AG20443 (cell line): ENCODE measurements around the gene PROZ.
A peak's percentile ranks its signal among the peaks of the same experiment; 100 is the strongest.
"Not testable (repeated sequence)": the region's sequence is repeated elsewhere in the genome, so short reads cannot be mapped to it uniquely, and the experiment has no call there.

Source experiments
- DNase-seq: peaks from one replicate; pipeline ENCODE4 v3.0.0; 2012; ENCODE audit warnings: low spot score, mixed read lengths

The PROZ gene

DNA sequence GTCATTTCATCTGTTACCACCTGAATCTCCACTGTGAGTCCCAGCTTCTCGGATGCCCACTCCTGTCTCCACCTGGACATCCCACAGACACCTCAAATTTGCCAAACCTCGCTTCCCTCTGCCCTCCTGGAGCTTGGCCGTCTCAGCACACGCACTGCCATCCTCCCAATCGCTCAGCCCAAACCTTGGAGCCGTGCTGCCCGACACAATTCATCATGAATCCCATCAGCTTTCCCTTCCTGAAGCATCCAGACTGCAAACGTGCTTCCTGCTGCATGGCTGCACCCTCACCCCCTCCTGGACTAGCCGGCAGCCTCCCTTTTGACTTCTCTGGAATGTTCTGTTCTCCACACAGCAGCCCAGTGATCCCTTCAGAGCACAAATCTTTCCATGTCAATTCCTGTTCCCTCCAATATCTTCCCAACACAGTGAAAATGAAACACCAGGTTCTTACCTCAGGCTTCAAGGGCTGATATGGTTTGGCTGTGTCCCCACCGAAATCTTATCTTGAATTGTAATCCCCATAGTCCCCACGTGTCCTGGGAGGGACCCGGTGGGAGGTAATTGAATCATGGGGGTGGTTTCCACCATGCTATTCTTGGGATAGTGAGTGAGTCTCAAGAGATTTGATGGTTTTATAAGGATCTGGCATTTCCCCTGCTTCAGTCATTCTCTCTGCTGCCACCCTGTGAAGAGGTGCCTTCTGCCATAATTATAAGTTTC lies 1.1 kb upstream of the PROZ start:
- DNase-seq: no peak

DNA sequence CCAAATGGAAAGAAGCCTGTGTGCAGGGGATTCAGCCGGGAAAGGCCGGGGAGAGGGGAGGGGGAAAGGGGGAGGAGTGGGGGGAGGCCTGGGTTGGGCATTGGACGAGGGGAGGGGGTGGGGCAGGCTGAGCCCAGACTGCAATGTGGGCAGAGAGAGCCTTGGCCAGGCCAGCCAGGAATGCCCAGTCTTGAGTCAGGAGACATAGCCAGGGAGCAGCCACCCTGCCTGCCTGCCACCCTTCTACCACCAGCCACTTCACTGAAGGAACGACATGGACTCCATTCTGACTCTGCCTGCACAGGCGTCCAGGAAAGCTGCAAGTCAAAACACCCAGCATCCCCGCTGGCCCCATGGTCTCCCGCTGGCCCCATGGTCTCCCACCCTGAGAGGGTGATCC lies 498 bp downstream of the PROZ start:
- DNase-seq: no peak

DNA sequence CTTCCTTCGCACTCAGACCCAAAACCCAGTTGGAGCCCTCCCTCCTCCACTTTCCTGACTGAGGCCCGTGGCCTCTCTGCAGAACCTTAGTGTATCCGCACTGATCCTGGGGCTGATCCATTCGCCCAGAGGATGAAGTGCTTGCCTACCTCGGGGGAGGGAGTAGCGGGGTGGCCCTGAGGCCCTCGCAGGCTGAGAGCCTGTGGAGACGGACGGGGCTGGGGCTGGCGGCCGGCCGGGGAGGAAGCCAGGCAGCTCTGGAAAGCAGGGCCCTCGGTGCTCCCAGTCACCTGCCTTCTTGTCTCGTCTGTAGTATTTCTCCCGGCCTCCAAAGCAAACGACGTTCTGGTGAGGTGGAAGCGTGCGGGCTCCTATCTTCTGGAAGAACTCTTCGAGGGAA lies 1.3 kb downstream of the PROZ start:
- DNase-seq: no peak

- no peak for DNase-seq
Observed at GRCh38 chr13:113160983-113161382, 2.5 kb downstream of the PROZ start.

DNA sequence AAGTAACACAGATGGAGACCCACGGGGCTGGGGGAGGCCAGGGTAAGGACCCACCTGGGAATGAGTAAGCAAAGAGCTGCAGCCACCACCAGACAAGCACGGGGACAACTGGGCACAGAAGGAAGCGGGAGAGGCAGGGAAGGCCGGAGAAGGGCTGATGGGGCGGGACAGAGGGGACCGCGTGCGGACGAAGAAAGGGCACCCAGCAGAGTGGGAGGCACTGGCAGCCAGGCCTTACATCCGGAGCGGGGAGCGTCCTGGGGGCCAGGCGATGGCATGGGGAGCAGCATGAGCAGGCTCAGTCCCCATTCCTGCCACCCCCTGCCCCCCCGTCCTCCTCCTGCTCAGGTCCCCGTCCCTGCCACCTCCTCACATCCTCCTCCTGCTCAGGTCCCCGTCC lies 3.0 kb downstream of the PROZ start:
- DNase-seq: peak; percentile 27

GRCh38 chr13:113161975-113162374 lies 3.5 kb downstream of the PROZ start:
- not testable (repeated sequence) for DNase-seq

DNA sequence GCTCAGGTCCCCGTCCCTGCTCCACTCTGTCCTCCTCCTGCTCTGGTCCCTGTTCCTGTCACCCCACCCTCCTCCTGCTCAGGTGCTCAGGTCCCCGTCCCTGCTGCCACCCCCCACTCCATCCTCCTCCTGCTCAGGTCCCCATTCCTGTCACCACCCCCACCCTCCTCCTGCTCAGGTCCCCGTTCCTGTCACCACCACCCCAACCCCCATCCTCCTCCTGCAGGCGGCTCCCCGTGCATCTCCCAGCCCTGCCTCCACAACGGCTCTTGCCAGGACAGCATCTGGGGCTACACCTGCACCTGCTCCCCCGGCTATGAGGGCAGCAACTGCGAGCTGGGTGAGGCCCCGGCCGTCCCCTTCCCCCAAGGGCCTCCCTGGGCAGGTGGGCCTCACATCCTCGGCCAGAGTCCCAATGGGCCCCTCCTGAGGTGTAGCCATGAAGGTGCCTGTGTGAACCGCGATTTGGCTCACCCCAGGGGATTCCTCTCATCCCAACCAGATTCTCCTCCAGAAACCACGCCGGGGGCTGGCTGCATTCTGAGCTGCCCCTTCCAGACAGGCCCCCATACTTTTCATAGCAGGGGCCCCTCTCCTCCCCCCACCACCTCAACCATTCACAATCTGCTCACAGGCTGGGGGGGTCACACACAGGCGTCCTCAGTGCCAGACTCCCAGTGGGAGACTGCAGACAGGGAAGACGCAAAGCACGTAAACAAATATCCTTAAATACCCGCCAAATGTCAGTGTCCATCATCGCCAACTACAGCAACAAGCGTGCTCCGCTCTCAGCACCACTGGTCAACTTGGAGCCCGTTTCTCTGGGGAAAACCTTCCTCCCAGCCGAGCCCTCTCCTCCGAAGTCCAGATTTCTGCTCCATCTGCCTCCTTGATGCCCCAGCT lies 4.6 kb downstream of the PROZ start:
- DNase-seq: no peak

- DNase-seq: no peak
Observed at GRCh38 chr13:113164492-113164891, 6.0 kb downstream of the PROZ start.

GRCh38 chr13:113166266-113166665 lies 7.8 kb downstream of the PROZ start:
- DNase-seq: no peak

- no peak for DNase-seq
Observed at GRCh38 chr13:113166681-113167080, 8.2 kb downstream of the PROZ start.

DNA sequence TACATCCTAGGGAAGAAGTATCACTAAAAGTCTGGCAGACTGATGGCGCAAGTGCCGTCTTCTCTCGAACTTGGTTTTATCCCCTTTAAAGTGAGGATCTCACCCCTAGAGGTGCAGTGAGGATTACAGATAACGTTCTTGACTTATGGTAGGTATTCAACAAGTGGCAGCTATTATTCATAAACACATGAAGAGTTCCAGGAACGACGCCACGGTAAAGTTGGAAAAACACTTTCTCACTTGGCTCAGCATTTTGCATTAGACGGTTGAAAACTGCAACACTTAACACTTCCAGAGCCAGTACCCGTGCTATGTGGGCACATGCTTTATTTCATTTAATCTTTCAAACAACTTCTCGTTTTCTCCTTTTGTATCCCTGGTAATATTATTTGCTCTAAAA lies 8.7 kb downstream of the PROZ start:
- no peak for DNase-seq

GRCh38 chr13:113167575-113167974 lies 9.1 kb downstream of the PROZ start:
- DNase-seq: no peak

GRCh38 chr13:113168211-113168610 lies 9.8 kb downstream of the PROZ start:
- no peak for DNase-seq

DNA sequence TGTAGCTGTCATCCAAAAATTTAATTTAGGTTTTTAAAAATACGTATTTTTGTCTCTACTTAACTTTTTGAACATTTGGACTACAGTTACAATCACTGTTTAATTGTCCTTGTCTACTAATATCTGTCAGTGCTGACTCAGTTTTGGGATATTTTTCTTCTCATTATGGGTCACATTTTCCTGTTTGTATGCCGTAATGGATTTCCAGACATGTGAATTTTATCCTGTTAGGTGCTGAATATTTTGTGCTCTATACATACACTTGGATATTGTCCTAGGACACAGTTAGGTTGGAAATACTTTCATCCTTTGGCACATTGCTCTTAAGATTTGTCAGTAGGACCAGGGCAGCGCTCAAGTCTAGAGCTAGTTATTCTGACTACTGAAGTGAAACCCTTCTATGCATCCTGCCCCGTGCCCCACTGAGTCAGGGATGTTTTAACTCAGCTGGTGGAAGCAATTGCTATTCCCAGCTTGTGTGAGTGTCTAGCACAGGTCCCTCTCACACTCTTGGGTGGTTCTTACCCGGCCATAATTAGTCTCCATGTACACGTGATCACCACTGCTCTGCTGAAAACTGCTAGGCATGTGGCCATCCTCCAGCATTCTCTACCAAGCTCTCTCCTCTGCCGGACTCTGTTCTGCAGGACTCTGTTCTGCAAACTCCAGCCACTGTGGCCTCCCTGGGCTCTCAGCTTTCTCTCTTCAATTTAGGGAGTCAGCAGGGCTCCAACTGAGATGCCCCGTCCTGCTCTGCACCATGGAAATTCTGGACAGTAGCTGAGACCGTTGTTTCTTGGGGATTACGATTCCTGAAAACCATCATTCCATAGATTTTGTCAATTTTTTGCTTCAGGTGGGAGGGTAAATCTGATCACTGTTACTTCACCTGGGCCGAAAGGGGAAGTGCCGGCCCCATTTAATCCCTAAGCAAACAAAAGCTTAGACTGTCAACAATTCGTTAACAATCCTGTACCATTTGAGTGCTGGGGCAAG lies 11.1 kb downstream of the PROZ start:
- DNase-seq: no peak

- no peak for DNase-seq
Observed at GRCh38 chr13:113170511-113170910, 12.1 kb downstream of the PROZ start.

GRCh38 chr13:113171250-113172125 lies 13.0 kb downstream of the PROZ start:
- no peak for DNase-seq

- DNase-seq: no peak
Observed at GRCh38 chr13:113172419-113172926, 14.0 kb downstream of the PROZ start.

GRCh38 chr13:113176280-113176679 lies 17.8 kb downstream of the PROZ start:
- no peak for DNase-seq

DNA sequence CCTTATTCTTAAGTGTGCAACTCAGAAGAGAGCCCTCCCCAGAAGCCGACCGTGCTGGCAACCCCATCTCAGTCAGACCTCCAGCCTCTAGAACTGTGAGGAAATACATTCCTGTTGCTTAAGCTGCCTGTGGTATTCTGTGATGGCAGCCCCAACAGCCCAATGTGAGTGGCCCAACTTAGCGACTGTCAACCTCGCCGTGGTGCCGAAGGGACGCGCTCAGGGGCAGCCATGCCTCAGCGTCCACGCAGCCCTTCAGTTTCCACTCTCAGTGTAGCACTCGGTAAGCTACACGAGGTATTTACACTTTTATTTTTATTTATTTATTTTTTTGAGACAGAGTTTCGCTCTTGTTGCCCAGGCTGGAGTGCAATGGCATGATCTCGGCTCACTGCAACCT lies 18.4 kb downstream of the PROZ start:
- DNase-seq: no peak

DNA sequence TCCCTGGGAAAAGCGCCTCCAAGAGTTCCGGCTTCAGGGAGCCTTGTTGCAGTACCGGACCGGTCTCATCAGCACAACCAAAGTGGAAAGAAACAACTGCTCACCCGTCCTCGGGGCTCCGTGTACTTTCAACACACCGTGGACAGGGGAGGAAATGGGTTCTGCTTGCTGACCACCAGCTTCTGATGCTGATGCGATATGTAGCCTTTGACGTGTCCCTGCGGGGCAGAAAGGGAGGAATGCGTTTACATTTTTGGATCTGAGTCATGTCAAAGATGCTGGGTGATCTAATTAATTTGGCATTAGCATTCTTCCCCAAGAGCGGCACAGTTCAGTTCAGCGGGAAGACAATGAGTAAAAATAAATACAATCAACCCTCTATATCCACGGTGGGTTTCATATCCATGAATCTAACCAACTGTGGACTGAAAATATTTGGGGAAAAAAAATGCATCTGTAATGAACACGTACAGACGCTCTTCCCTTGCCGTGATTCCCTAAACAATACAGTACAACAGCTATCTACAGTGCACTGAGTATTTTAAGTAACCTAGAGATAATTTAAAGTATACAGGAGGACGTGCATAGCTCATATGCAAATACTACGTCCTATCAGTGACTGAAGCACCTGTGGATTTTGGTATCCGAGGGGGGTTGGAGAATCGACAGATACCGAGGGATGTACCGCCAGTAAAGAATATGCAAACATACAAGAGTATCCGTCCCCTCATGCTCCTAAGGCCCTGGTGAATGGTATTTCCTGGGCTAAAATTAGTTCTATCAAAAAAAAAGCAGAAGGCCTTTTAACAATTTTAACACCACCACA lies 19.8 kb downstream of the PROZ start:
- DNase-seq: peak; percentile 75
